Stimulated activated CD4-positive, alpha-beta T cell treated with anti-CD3 and anti-CD28 coated beads, Interleukin-2, amount 100 ng/mL, for 24 hours (primary cell): ENCODE results near the gene MLYCD.

ENCODE experiments used
- DNase-seq, 2 donors: peaks; one replicate each; pipeline ENCODE4 v3.0.0-alpha.2; 2020

MLYCD gene

GRCh38 chr16:83899978-83900377 lies 1.1 kb downstream of the MLYCD start:
- DNase-seq, result no peak

- DNase-seq, result no peak
Measured at GRCh38 chr16:83900571-83900970, 1.7 kb downstream of the MLYCD start.

- no peak for DNase-seq
Measured at GRCh38 chr16:83901101-83901500, 2.2 kb downstream of the MLYCD start.

GRCh38 chr16:83903751-83904150 lies 4.8 kb downstream of the MLYCD start:
- no peak for DNase-seq

- no peak for DNase-seq
Measured at GRCh38 chr16:83906683-83907082, 7.8 kb downstream of the MLYCD start.

GRCh38 chr16:83907111-83907510 lies 8.2 kb downstream of the MLYCD start:
- DNase-seq, result no peak

GRCh38 chr16:83907631-83908250 lies 8.8 kb downstream of the MLYCD start:
- DNase-seq, result no peak

GRCh38 chr16:83908798-83909197 lies 9.9 kb downstream of the MLYCD start:
- no peak for DNase-seq

GRCh38 chr16:83911290-83911689 lies 12.4 kb downstream of the MLYCD start:
- no peak for DNase-seq

- no peak for DNase-seq
Measured at GRCh38 chr16:83912519-83913244, 13.8 kb downstream of the MLYCD start.

- DNase-seq, result no peak
Measured at GRCh38 chr16:83913245-83913633, 14.3 kb downstream of the MLYCD start.

GRCh38 chr16:83914091-83914710 lies 15.3 kb downstream of the MLYCD start:
- DNase-seq, result no peak

- DNase-seq, result no peak
Measured at GRCh38 chr16:83915081-83915480, 16.2 kb downstream of the MLYCD start.

GRCh38 chr16:83915491-83915890 lies 16.6 kb downstream of the MLYCD start:
- no peak for DNase-seq

- DNase-seq, result no peak
Measured at GRCh38 chr16:83917152-83918120, 18.5 kb downstream of the MLYCD start.

GRCh38 chr16:83920894-83921491 lies 22.1 kb downstream of the MLYCD start:
- DNase-seq, result no peak

- DNase-seq, result no peak
Measured at GRCh38 chr16:83923581-83924365, 24.9 kb downstream of the MLYCD start.

- DNase-seq, result no peak
Measured at GRCh38 chr16:83924686-83925085, 25.8 kb downstream of the MLYCD start.

GRCh38 chr16:83925095-83925905 lies 26.4 kb downstream of the MLYCD start:
- no peak for DNase-seq

- no peak for DNase-seq
Measured at GRCh38 chr16:83925957-83926725, 27.2 kb downstream of the MLYCD start.
